HAP-1 (cell line): ENCODE data around the gene SCYL3.

Source experiments
- DNase-seq, 2 experiments: peaks; one replicate each; pipeline ENCODE4 v3.0.0-alpha.2; 2016 to 2020; ENCODE audit warnings: low spot score in 2 of 2
- H3K27me3 ChIP-seq: fragments of 250-450 bp; sonication (Bioruptor Pico); 2 replicates; pipeline ENCODE4 v1.5.1; 2020; ENCODE audit warnings: low read depth, mild to moderate bottlenecking, moderate library complexity
- H3K36me3 ChIP-seq: fragments of 250-450 bp; sonication (Bioruptor Pico); replicated peaks from 2 replicates; pipeline ENCODE4 v1.5.1; 2020; ENCODE audit warnings: mild to moderate bottlenecking
- H3K4me1 ChIP-seq: fragments of 250-450 bp; sonication (Bioruptor Pico); 2 replicates; pipeline ENCODE4 v1.5.1; 2020; ENCODE audit warnings: mild to moderate bottlenecking
- H3K4me3 ChIP-seq: fragments of 250-450 bp; sonication (Bioruptor Pico); 2 replicates; pipeline ENCODE4 v1.5.1; 2020; ENCODE audit warnings: mild to moderate bottlenecking, moderate library complexity
- H3K9me3 ChIP-seq: fragments of 250-450 bp; sonication (Bioruptor Pico); 2 replicates; pipeline ENCODE4 v1.5.1; 2020; ENCODE audit warnings: mild to moderate bottlenecking, moderate library complexity
- in situ Hi-C: fragments of 300-500 bp; cut with MboI; formaldehyde crosslinking; loops from 3 replicates; pipeline ENCODE4 v1.14.3; 2020; ENCODE audit warnings: low sequenced_read_pairs, inconsistent platforms, mixed read lengths

Gene SCYL3, protein sequence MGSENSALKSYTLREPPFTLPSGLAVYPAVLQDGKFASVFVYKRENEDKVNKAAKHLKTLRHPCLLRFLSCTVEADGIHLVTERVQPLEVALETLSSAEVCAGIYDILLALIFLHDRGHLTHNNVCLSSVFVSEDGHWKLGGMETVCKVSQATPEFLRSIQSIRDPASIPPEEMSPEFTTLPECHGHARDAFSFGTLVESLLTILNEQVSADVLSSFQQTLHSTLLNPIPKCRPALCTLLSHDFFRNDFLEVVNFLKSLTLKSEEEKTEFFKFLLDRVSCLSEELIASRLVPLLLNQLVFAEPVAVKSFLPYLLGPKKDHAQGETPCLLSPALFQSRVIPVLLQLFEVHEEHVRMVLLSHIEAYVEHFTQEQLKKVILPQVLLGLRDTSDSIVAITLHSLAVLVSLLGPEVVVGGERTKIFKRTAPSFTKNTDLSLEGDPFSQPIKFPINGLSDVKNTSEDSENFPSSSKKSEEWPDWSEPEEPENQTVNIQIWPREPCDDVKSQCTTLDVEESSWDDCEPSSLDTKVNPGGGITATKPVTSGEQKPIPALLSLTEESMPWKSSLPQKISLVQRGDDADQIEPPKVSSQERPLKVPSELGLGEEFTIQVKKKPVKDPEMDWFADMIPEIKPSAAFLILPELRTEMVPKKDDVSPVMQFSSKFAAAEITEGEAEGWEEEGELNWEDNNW

DNA sequence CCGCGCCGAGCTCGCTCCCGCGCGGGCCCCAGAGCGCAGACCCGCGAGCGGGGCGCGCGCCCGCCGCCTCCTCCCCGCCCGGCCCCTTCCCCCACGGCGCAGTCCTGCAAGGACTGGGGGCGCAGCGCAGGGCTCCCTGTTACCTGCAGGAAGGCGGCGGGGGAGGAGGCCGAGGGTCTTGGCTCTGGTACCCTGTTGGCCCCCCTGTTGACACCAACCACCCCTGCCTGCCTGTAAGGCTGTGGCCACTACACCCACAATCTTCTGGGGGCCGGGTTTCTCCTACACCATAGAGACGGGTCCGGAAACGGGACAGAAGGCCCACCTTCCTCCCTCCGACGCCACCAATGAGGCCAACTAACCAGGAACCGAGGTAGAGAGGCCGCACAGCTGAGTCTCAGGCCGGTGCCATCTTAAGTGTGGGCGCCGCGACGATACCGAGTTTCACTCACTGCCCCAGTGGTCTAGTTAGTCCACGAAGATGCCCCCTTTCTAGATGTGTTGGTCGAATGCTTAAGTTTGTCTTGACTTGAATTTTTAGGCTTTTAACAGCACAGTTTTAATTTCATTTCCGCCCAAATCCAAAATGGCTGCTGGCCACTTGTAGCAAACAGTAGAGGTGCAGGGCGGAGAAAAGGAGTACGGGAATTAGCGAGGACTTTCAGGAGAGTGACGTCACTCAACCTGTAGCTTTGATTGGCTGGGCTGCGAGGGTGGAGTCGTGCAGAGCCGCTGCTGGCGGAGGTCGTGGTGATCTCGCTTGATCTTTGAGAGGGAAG is at the start of gene SCYL3:
Gene SCYL3, minus strand, starts transcription at position 252 of the 779 bp plus-strand sequence. CDS start 5,056 bp downstream, outside the sequence.
- H3K9me3 ChIP-seq = no peaks in the 10 kb centered on the region
- no peaks in the 10 kb centered on the region for H3K36me3 ChIP-seq
- peak; percentile 94 to 97 for DNase-seq
- in situ Hi-C loops = no loop called here
- no peaks in the 10 kb centered on the region for H3K27me3 ChIP-seq
- H3K4me3 ChIP-seq = peak within 1 kb of the TSS; percentile 68
- H3K4me1 ChIP-seq = peaks cover 11% of the 10 kb centered on the region

DNA sequence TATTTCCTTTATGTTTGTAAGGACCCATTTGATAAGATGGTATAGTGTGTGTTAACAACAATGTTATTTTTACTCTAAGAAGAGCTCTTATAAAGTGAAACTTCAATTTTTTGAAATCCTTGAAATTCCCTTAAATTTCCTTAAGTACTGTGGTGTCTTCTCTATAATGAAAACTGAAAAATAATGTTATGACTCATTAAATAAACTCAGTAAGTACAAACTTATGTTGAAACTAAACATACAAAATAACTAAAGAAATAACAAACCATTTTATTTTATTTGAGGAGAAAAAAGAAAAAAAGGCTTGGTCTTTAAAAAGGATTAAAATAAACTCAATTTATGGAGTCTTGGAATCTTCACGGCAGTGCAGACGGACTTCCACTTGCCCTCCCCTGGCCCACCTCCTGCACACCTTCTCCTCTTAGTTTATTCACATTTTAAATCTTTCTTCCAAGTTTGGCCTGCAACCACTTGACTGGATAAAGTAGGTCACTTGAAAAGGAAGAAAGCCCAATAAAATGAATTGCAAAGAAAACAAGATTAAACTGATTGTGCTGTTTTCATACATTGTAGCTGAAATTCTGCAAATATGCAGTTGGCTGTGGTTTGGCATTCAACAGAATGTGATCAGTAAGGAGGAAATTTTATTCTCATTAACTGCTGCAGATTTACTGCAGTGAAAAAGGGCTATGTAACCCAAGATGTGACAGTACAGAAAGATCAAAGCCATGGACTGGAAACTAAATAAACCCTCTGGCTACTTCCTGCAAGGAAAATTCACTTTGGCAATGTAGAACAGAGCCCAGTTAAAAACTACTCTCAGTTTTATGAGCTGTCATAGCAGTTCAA is 48.5 kb upstream of the SCYL3 start:
- no peak overlapping the region for H3K4me3 ChIP-seq
- peak in 1 of 2 experiments; percentile 46 for DNase-seq
- in situ Hi-C loops = no loop called here

DNA sequence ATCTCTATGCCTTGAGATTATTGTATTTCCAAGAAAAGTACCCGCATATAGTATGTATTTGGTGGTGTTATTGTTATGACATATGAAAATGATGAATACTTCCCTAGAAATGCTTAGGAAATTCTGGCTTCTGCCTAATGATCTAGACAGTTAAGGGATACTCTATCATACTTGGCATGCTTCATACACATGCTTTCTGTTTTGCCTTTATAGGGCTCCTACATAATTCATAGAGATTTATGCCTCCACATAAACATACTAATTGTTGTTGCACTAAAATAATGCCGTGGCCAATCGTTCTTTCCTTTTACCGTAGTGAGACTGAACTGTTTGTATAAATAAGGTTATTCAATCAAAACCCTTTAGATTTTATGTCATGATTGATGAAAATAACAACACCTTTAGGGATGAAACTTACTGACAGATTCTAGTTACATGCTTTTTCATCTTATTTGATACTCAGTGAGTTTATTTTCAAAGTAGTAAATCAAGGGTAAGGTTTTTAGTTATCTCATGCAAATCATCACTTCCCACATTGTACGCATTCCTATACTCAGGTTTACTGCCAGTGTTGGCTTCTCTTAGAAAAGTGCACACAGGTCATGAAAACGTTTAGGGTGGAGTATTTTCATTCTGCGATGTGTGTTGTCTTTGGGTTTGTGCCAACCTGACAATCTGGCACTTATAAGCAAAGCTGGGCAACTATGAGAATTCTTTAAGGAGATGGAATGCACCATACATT is 40.5 kb upstream of the SCYL3 start:
- Histone ChIP-seq H3K4me3 (no peak overlapping the region), H3K4me1 (0 out of 2 replicates have a peak, but pooled peaks cover 2% of the 10 kb centered on the region), H3K9me3 (no peaks in the 10 kb centered on the region), H3K27me3 (no peaks in the 10 kb centered on the region), H3K36me3 (no peaks in the 10 kb centered on the region)
- in situ Hi-C loops = no loop called here
- DNase-seq = peak in 1 of 2 experiments; percentile 20

More for the DNA sequence above, 48.5 kb upstream of the SCYL3 start:
- Histone ChIP-seq H3K9me3 (no peaks in the 10 kb centered on the region), H3K27me3 (no peaks in the 10 kb centered on the region), H3K36me3 (no peaks in the 10 kb centered on the region), H3K4me1 (peaks cover 5% of the 10 kb centered on the region; the same call in 1 of the 2 replicates)

DNA sequence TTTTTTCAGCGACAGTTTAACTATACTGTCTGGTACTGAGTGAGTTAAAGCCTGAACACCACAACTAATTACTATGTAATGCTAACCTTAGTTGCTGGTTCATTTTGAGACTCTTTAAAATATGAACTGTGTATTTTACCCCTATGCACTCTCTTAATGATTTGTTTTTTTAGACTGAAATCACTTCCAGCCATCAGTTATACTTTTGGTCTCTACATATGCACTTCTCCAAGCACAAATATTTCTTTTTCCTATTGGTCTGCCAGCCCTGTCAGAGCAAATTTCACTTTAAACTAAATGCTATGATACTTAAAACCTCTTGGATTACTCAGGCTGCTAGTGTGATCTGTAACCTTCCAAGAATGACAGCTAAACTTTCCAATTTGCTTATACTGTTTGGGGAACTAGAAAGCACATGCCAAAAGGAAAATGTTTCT is 38.1 kb upstream of the SCYL3 start:
- H3K9me3 ChIP-seq = no peaks in the 10 kb centered on the region
- DNase-seq = no peak

DNA sequence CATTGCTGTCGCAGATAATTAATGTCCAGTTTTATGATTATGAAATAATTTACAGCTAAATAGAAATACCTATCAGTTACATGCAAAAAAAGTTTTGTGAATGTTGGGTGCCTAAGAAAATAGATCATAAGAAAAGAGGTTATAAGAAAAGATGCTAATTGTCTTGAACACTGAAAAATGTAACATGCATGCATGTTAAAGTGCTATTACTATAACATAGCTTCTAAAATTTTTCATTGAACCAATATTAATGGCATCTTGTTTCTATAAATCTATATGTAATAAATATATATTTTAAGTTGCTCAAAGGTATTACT is 35.5 kb upstream of the SCYL3 start:
- Histone ChIP-seq H3K4me3 (no peak overlapping the region), H3K27me3 (no peaks in the 10 kb centered on the region), H3K9me3 (no peaks in the 10 kb centered on the region)

More for the DNA sequence above, 38.1 kb upstream of the SCYL3 start:
- H3K27me3 ChIP-seq = no peaks in the 10 kb centered on the region
- in situ Hi-C loops = no loop called here
- no peaks in the 10 kb centered on the region for H3K36me3 ChIP-seq
- no peak overlapping the region for H3K4me3 ChIP-seq
- H3K4me1 ChIP-seq = 0 out of 2 replicates have a peak, but pooled peaks cover 2% of the 10 kb centered on the region

DNA sequence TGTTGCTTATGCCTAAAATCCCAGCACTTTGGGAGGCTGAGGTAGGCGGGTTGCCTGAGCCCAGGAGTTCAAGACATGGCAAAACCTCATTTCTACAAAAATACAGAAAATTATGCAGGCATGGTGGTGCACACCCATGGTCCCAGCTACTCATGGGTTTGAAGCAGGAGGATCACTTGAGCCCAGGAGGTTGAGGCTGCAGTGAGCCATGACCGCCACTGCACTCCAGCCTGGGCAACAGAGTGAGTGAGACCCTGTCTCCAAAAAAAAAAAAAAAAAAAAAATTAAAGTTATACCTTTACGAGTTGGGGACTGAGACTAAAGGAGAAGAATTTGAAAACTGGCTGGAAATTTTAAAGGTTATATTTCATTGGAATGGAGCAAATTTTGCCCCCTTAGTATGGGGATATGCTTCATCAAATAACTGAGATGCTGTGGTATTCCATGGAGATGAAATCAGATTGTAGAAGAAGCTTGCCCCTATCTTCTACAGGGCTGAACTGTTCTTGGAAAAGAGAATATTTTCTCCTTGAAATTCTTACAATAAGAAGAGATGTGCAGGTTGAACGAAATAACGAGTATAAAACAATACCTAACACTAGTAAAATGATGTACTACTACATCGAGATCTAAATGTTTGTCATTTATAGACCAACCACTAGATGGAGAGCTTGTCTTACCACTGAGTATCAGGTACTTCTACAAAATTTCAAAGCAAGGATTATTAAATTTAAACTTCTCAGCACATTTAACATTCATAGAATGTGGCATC is 34.9 kb upstream of the SCYL3 start:
- H3K27me3 ChIP-seq = no peaks in the 10 kb centered on the region
- DNase-seq = peak in 1 of 2 experiments; percentile 74
- no peaks in the 10 kb centered on the region for H3K9me3 ChIP-seq
- in situ Hi-C loops = no loop called here
- no peaks in the 10 kb centered on the region for H3K4me1 ChIP-seq
- no peak overlapping the region for H3K4me3 ChIP-seq
- H3K36me3 ChIP-seq = no peaks in the 10 kb centered on the region

More for the DNA sequence above, 35.5 kb upstream of the SCYL3 start:
- no peak for DNase-seq
- in situ Hi-C loops = no loop called here
- H3K4me1 ChIP-seq = no peaks in the 10 kb centered on the region
- no peaks in the 10 kb centered on the region for H3K36me3 ChIP-seq

DNA sequence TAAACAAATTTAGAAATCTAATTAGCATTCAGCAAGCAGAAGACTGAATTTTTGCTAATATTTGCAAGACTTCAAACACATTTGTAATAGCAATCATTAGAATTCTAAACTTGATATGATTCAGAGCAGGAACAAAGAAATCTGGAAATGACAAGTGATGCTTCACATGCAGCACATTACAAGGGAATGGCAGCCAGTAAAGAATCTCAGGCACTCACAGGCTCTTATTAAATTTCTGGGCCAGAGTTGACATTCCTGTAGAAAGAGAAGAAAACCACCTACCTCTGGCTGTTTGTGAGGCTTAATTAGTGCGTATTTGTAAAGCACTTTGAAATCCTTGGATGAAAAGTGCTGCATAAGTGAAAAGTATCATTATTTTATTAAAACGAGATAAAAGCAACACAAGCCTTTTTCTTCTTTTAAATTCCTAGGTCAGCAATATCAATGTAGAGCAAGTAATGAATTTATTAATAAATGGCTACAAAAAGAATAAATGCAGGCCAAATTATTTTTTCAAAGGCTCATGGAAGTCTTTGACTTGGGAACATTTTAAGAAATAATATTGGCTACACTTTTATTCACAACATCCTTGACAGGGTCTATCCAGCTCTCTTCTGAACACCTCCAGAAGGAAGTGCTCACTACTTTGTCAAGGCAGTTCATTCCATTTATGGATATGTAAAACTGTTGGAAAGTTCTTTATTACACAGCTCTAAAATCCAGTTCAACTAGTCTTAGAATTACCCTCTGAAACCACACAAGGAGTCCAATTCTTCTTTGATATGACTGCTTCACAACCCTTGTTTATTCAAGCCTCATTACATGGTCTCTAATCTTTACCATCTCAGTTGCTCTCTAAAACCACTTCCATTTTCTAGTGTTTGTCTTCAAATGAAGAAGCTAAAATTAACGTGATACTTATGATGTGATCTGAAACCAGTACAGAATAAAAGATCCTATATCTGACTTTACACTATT is 32.1 kb upstream of the SCYL3 start:
- in situ Hi-C loops = no loop called here
- Histone ChIP-seq H3K36me3 (no peaks in the 10 kb centered on the region), H3K9me3 (no peaks in the 10 kb centered on the region), H3K27me3 (no peaks in the 10 kb centered on the region), H3K4me3 (no peak overlapping the region), H3K4me1 (no peaks in the 10 kb centered on the region)
- no peak for DNase-seq

DNA sequence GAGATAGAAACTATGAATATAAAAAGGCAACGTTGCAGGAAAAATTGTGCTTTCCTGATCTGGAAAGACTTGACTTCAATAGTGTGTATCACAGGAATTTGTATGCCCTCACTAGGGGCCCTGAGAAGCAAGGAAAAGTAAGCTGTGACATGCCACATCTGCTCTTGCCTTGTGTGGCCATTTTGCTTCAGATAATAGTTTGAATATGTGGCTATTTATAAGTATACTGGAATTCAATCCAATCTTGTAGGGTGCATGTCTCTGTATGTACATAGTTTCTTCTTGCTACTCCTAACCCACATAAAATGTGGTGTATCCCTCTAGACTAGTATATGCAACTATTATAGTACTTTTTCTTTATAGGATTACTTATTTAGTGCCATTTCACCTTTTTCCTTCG is 31.1 kb upstream of the SCYL3 start:
- H3K4me3 ChIP-seq = no peak overlapping the region
- no peak for DNase-seq
- H3K27me3 ChIP-seq = no peaks in the 10 kb centered on the region
- no peaks in the 10 kb centered on the region for H3K4me1 ChIP-seq
- H3K9me3 ChIP-seq = no peaks in the 10 kb centered on the region
- no peaks in the 10 kb centered on the region for H3K36me3 ChIP-seq
- in situ Hi-C loops = no loop called here

DNA sequence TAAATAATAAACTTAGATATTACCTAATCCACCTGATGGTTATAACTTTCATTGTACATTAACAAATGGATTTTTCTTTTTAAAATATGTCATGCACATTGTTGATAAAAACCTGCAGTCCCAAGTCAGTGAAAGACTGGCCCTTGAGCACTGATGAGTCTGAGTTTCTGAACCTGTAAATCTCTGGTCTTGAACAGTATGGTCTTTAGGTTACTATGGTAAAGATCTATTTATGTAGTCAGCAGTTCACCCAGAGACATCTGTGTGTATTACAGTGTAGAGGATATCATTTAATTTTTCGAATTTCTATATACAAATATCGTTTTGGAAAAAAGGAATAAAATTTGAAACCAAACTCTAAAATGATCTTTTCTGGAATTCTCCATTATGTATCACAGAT is 30.4 kb upstream of the SCYL3 start:
- no peaks in the 10 kb centered on the region for H3K36me3 ChIP-seq
- DNase-seq = no peak
- no peaks in the 10 kb centered on the region for H3K27me3 ChIP-seq
- H3K4me1 ChIP-seq = no peaks in the 10 kb centered on the region
- in situ Hi-C loops = no loop called here
- no peak overlapping the region for H3K4me3 ChIP-seq
- no peaks in the 10 kb centered on the region for H3K9me3 ChIP-seq

DNA sequence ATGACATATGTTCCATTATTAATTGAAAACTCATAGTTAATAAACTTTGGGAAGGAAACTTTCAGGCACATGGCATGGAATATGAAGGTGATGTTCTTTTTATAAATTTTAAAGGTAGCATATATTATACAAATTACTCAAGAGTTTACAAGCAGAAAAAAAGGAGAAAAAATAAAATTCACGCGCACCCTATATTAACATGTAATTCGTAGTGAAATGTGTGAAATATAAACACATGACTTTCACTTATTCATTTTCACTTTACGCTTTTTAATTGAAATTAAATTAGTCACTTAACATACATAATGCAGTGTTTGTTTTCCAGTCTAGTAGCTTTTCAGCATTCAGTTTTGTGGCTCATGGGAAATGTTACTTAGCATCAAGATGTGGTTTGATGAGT is 27.4 kb upstream of the SCYL3 start:
- Histone ChIP-seq H3K9me3 (no peaks in the 10 kb centered on the region), H3K4me3 (no peak overlapping the region), H3K36me3 (no peaks in the 10 kb centered on the region), H3K27me3 (no peaks in the 10 kb centered on the region), H3K4me1 (no peaks in the 10 kb centered on the region)
- no peak for DNase-seq
- in situ Hi-C loops = no loop called here

DNA sequence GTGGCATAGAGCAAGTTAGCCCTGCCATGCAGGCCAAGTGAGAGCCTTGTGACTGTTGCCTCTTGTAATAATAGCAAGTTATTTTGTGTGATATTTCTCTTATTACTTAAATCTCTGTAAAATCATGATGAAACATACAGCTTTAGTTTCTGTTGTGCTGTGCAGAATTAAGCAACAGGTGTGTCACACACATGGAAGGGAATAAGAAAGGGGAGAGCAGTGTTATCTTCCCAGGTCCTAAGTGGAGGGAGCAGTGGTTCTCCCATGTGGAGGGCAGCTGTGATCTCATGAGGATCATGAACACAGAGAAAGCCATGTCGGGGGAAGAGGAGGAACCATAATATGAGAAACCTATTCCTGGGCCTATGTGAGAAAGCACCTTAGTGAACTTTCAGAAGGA is 25.2 kb upstream of the SCYL3 start:
- in situ Hi-C loops = no loop called here
- Histone ChIP-seq H3K4me3 (no peak overlapping the region), H3K4me1 (no peaks in the 10 kb centered on the region), H3K27me3 (no peaks in the 10 kb centered on the region), H3K36me3 (no peaks in the 10 kb centered on the region), H3K9me3 (no peaks in the 10 kb centered on the region)
- no peak for DNase-seq
